Kasumi-1 (cell line): ENCODE measurements around the gene PPIG.
"Not testable (repeated sequence)": the region's sequence is repeated elsewhere in the genome, so short reads cannot be mapped to it uniquely, and the experiment has no call there.

ENCODE experiments used
- DNase-seq, 2 experiments: peaks; one replicate each; lab custom pipeline; 2025; lab: John Stamatoyannopoulos, UW

The PPIG gene

GRCh38 chr2:169584005-169584877 is at the start of gene PPIG:
PPIG (plus strand) TSS chr2:169584351; CDS start chr2:169604042, 19,691 bp downstream.
- DNase-seq = peak; percentile 97 to 99

- not testable (repeated sequence) for DNase-seq
Measured at GRCh38 chr2:169539460-169539859, 44.7 kb upstream of the PPIG start.

- DNase-seq = no peak
Measured at GRCh38 chr2:169540146-169540545, 44.0 kb upstream of the PPIG start.

- DNase-seq = no peak
Measured at GRCh38 chr2:169542433-169542832, 41.7 kb upstream of the PPIG start.

GRCh38 chr2:169546756-169547155 is 37.4 kb upstream of the PPIG start:
- DNase-seq = no peak

GRCh38 chr2:169561364-169561763 is 22.8 kb upstream of the PPIG start:
- no peak for DNase-seq

- not testable (repeated sequence) for DNase-seq
Measured at GRCh38 chr2:169562084-169562483, 22.1 kb upstream of the PPIG start.

GRCh38 chr2:169562519-169562918 is 21.6 kb upstream of the PPIG start:
- peak; percentile 36 for DNase-seq

- no peak for DNase-seq
Measured at GRCh38 chr2:169565686-169566085, 18.5 kb upstream of the PPIG start.

- no peak for DNase-seq
Measured at GRCh38 chr2:169569948-169570347, 14.2 kb upstream of the PPIG start.

- not testable (repeated sequence) for DNase-seq
Measured at GRCh38 chr2:169570752-169571151, 13.4 kb upstream of the PPIG start.

GRCh38 chr2:169571571-169571970 is 12.6 kb upstream of the PPIG start:
- DNase-seq = no peak

- DNase-seq = no peak
Measured at GRCh38 chr2:169572189-169572588, 12.0 kb upstream of the PPIG start.

- DNase-seq = no peak
Measured at GRCh38 chr2:169572821-169573159, 11.4 kb upstream of the PPIG start.

- DNase-seq = peak; percentile 99 to 100
Measured at GRCh38 chr2:169573160-169573973, 10.8 kb upstream of the PPIG start, which contains the start of gene FASTKD1. FASTKD1 (minus strand) TSS chr2:169573865; CDS start chr2:169572029, 1,836 bp downstream.

GRCh38 chr2:169573974-169574299 is 10.2 kb upstream of the PPIG start:
- DNase-seq = no peak

- not testable (repeated sequence) for DNase-seq
Measured at GRCh38 chr2:169574539-169574938, 9.6 kb upstream of the PPIG start.

GRCh38 chr2:169575264-169575663 is 8.9 kb upstream of the PPIG start:
- not testable (repeated sequence) for DNase-seq

- DNase-seq = no peak
Measured at GRCh38 chr2:169579044-169579443, 5.1 kb upstream of the PPIG start.

GRCh38 chr2:169582552-169583266 is 1.4 kb upstream of the PPIG start:
- DNase-seq = not testable (repeated sequence)

GRCh38 chr2:169583518-169583917 is 633 bp upstream of the PPIG start:
- DNase-seq = no peak

GRCh38 chr2:169585673-169586072 is 1.5 kb downstream of the PPIG start:
- DNase-seq = peak in 1 of 2 experiments; percentile 57
